Measurements from ENCODE around the gene SCN11A.

The SCN11A gene

DNA sequence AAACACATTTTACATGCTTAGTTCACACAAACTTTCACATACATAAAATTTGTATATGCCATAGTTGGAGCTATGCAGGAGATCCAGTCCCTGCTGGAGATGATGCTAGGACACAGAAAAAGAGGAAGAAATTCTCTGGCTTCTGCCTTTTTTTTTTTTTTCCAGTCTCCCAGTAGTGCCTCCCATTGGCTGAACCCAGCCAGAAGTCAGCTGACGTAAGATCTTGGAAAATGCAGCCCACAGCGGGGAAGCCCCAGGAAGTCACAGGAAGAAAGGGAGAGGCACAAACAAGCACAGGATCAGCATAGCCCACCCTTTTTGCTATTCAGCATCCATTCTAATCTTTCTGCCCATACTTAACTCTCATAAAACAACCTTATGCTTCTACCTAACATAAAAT is 38.5 kb downstream of the SCN11A start:
- DNase-seq (ENCODE audit: low read depth), result no peak
- TF ChIP-seq, protein P1, sequence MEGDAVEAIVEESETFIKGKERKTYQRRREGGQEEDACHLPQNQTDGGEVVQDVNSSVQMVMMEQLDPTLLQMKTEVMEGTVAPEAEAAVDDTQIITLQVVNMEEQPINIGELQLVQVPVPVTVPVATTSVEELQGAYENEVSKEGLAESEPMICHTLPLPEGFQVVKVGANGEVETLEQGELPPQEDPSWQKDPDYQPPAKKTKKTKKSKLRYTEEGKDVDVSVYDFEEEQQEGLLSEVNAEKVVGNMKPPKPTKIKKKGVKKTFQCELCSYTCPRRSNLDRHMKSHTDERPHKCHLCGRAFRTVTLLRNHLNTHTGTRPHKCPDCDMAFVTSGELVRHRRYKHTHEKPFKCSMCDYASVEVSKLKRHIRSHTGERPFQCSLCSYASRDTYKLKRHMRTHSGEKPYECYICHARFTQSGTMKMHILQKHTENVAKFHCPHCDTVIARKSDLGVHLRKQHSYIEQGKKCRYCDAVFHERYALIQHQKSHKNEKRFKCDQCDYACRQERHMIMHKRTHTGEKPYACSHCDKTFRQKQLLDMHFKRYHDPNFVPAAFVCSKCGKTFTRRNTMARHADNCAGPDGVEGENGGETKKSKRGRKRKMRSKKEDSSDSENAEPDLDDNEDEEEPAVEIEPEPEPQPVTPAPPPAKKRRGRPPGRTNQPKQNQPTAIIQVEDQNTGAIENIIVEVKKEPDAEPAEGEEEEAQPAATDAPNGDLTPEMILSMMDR (IDR thresholded peaks at IDR 0.05; ENCODE audit: insufficient read depth, low read depth, low read length, missing control alignments), result no peak
- H3K4me3 ChIP-seq (ENCODE audit: low read length), result no peak overlapping the region

DNA sequence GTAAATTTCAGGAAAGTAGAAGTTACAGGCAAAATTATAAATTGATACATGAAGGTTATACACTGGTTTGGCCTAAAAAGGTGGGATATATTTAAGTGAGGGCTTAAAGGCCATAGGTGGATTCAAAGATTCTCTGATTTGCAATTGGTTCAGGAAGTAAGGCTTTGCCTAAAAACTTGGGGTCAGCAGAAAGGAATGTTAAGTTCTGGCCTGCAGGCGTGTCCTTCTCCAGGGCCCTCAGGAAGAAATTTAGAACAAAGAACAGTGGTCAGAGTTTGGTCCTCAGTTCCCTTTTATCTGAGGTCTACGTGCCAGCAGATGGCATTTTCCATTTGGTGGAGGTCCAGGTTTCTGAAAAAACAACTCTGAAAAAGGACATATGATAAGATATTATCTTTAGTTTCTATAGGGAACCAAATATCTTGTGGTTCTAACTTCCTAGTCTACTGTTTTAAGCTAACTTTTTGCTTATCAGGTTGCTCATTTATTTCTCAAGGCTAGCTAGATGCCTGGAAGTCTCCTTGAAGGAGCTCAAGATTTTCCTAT is 40.5 kb downstream of the SCN11A start:
- H3K4me3 ChIP-seq (ENCODE audit: low read length), result no peak overlapping the region
- TF ChIP-seq, protein P1 (IDR thresholded peaks at IDR 0.05; ENCODE audit: insufficient read depth, low read depth, low read length, missing control alignments), result no peak
- no peak for DNase-seq (ENCODE audit: low read depth)

GRCh38 chr3:39005295-39005694 is 46.4 kb downstream of the SCN11A start:
- no peak overlapping the region for H3K4me3 ChIP-seq (ENCODE audit: low read length)
- DNase-seq (ENCODE audit: low read depth), result no peak
- TF ChIP-seq, protein P1 (IDR thresholded peaks at IDR 0.05; ENCODE audit: insufficient read depth, low read depth, low read length, missing control alignments), result no peak
